Liver (tissue), 9 donors: ENCODE measurements around the gene TTC33. TPM values are rescaled to one million over a fixed set of nuclear protein-coding genes. Genes with fewer than 3 reads are reported as not detected.

Experiments used
- DNase-seq: peaks from one replicate; pipeline ENCODE4 v3.0.0-alpha.2; 2017; ENCODE audit warnings: low spot score
- H3K27ac ChIP-seq, 2 donors: one replicate each; pipeline ENCODE4 v1.7.0; 2013; ENCODE audit warnings: inconsistent platforms in 2 of 2, low read length in 2 of 2, control low read depth in 1 of 2, low read depth in 1 of 2, mild to moderate bottlenecking in 1 of 2
- H3K27me3 ChIP-seq, 4 donors: one replicate each; pipeline versions ENCODE4 v1.6.1 to v1.7.0; 2013; ENCODE audit warnings: low read length in 3 of 4, inconsistent platforms in 1 of 4, mild to moderate bottlenecking in 1 of 4, moderate library complexity in 1 of 4; ENCODE audit not compliant: control insufficient read depth in 4 of 4, insufficient read depth in 4 of 4
- H3K36me3 ChIP-seq, 4 donors: one replicate each; pipeline versions ENCODE4 v1.6.1 to v1.7.0; 2013; ENCODE audit warnings: low read length in 3 of 4, mild to moderate bottlenecking in 3 of 4, low read depth in 1 of 4, moderate library complexity in 1 of 4; ENCODE audit not compliant: control insufficient read depth in 4 of 4, insufficient read depth in 3 of 4
- H3K4me1 ChIP-seq, 4 donors: one replicate each; pipeline versions ENCODE4 v1.6.1 to v1.7.0; 2013; ENCODE audit warnings: low read length in 3 of 4, mild to moderate bottlenecking in 3 of 4, moderate library complexity in 1 of 4; ENCODE audit not compliant: control insufficient read depth in 4 of 4, insufficient read depth in 4 of 4
- H3K4me3 ChIP-seq, 3 donors: one replicate each; pipeline versions ENCODE4 v1.6.1 to v1.7.0; 2013; ENCODE audit warnings: low read length in 3 of 3, control low read depth in 1 of 3, low read depth in 1 of 3, mild to moderate bottlenecking in 1 of 3
- H3K9ac ChIP-seq, 2 donors: one replicate each; pipeline ENCODE4 v1.7.0; 2013; ENCODE audit warnings: low read length in 2 of 2, mild to moderate bottlenecking in 2 of 2, moderate library complexity in 2 of 2, control low read depth in 1 of 2, low read depth in 1 of 2
- H3K9me3 ChIP-seq, 4 donors: one replicate each; pipeline versions ENCODE4 v1.6.1 to v1.7.0; 2013; ENCODE audit warnings: low read length in 3 of 4; ENCODE audit not compliant: control insufficient read depth in 4 of 4
- CTCF ChIP-seq: fragments of 150-350 bp; IDR thresholded peaks from 2 replicates; pipeline ENCODE4 v1.5.1; 2017; ENCODE audit warnings: improper control_type of control experiment, low read depth, low read length; ENCODE audit not compliant: missing input control
- EGR1 ChIP-seq, 2 donors: IDR thresholded peaks; 2 replicates each; pipeline ENCODE4 v1.6.1; 2016 to 2018; ENCODE audit warnings: antibody characterized with exemption in 2 of 2, low read depth in 2 of 2
- FOXA1 ChIP-seq: IDR thresholded peaks from 2 replicates; pipeline ENCODE4 v1.6.1; 2016; ENCODE audit warnings: antibody characterized with exemption
- FOXA2 ChIP-seq: IDR thresholded peaks from 2 replicates; pipeline ENCODE4 v1.6.1; 2016; ENCODE audit warnings: antibody characterized with exemption
- GABPA ChIP-seq, 2 donors: IDR thresholded peaks in 1 of 2; conservative IDR thresholded peaks in 1 of 2; 2 replicates each; pipeline ENCODE4 v1.6.1; 2016; ENCODE audit warnings: antibody characterized with exemption in 2 of 2, mild to moderate bottlenecking in 1 of 2, moderate library complexity in 1 of 2
- HNF4A ChIP-seq, 2 donors: conservative IDR thresholded peaks; 2 replicates each; pipeline ENCODE4 v1.6.1; 2016; ENCODE audit warnings: antibody characterized with exemption in 2 of 2, mild to moderate bottlenecking in 2 of 2
- HNF4G ChIP-seq: IDR thresholded peaks from 2 replicates; pipeline ENCODE4 v1.6.1; 2016; ENCODE audit warnings: antibody characterized with exemption
- JUND ChIP-seq, 2 donors: IDR thresholded peaks; 2 replicates each; pipeline ENCODE4 v1.6.1; 2016; ENCODE audit warnings: antibody characterized with exemption in 2 of 2
- MAX ChIP-seq: IDR thresholded peaks from 2 replicates; pipeline ENCODE4 v1.6.1; 2016; ENCODE audit warnings: antibody characterized with exemption
- NR2F2 ChIP-seq: IDR thresholded peaks from 2 replicates; pipeline ENCODE4 v1.6.1; 2016; ENCODE audit warnings: antibody characterized with exemption
- RAD21 ChIP-seq, 2 donors: IDR thresholded peaks; 2 replicates each; pipeline ENCODE4 v1.6.1; 2016; ENCODE audit warnings: antibody characterized with exemption in 2 of 2, mild to moderate bottlenecking in 2 of 2
- RXRA ChIP-seq, 2 donors: IDR thresholded peaks; 2 replicates each; pipeline ENCODE4 v1.6.1; 2017 to 2018; ENCODE audit warnings: antibody characterized with exemption in 2 of 2, mild to moderate bottlenecking in 1 of 2
- SP1 ChIP-seq: IDR thresholded peaks from 2 replicates; pipeline ENCODE4 v1.6.1; 2018; ENCODE audit warnings: antibody characterized with exemption, mild to moderate bottlenecking
- TAF1 ChIP-seq: conservative IDR thresholded peaks from 2 replicates; pipeline ENCODE4 v1.6.1; 2016; ENCODE audit warnings: antibody characterized with exemption, mild to moderate bottlenecking
- YY1 ChIP-seq: IDR thresholded peaks from 2 replicates; pipeline ENCODE4 v1.6.1; 2016; ENCODE audit warnings: antibody characterized with exemption, mild to moderate bottlenecking
- WGBS: extraction: QIAGEN DNeasy Blood & Tissue Kit; methylation state at CpG from one replicate; pipeline ENCODE4 v1.1.7; 2013; 5-methylcytosine and 5-hydroxymethylcytosine counted together
- polyA plus RNA-seq, 2 donors: library from polyadenylated mRNA; stranded (reverse) in 1 of 2; unstranded in 1 of 2; fragments of 200-250 nt in 1 of 2; fragments of >200 nt in 1 of 2; fragmentation: Nextera tagmentation in 1 of 2; extraction: Ambion mirVana in 1 of 2; gene quantifications; one replicate each; pipeline versions ENCODE4 v1.2.1 to v1.2.3, GENCODE V29; 2013 to 2015
- total RNA-seq, 2 donors: library from RNA; depleted of rRNA; stranded (reverse); fragments of >200 nt; gene quantifications; one replicate each; pipeline ENCODE4 v1.2.3, GENCODE V29; 2014
- TF ChIP-seq, protein P1 (sequence below): IDR thresholded peaks from 2 replicates; pipeline ENCODE4 v1.6.1; 2016; ENCODE audit warnings: antibody characterized with exemption
- TF ChIP-seq, protein P2 (sequence below): IDR thresholded peaks from 2 replicates; pipeline ENCODE4 v1.6.1; 2016; ENCODE audit warnings: antibody characterized with exemption
- TF ChIP-seq, protein P3 (sequence below): IDR thresholded peaks from 2 replicates; pipeline ENCODE4 v1.6.1; 2016; ENCODE audit warnings: antibody characterized with exemption, mild to moderate bottlenecking
- donor health status: healthy.
- donor health status: healthy.
- donor health status: healthy.
- donor health status: healthy.
- donor health status: healthy.

Gene TTC33
- total and polyA plus RNA-seq, 4 donors: 4.3 to 12.0 (median 7.6) TPM

DNA sequence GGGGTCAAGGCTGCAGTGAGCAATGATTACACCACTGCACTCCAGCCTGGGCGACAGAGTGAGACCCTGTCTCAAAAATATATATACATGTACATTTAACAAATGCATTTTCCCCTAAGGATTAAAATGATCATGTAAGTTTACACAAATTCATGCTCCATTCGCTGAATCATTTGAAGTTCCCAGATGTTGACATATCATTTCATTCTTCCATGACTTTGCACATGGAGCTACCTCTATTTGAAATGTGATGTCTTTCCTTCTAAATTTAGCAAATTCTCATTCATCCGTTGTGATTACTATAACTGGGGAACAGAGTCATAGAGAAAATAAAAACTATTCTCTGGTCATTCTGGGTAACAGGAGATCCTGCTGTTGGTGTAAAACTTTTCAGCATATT, 65.5 kb downstream of the TTC33 start:
- Histone ChIP-seq H3K4me3 (no peak overlapping the region), H3K9ac (no peak overlapping the region), H3K36me3 (no peaks in the 10 kb centered on the region), H3K4me1 (peaks cover 0 to 2% (median 0%) of the 10 kb centered on the region in 4 donors), H3K27ac (no peak overlapping the region), H3K9me3 (no peaks in the 10 kb centered on the region), H3K27me3 (no peaks in the 10 kb centered on the region)
- WGBS: 63% methylated on average over 3 of the region's 3 CpGs
- no peak for TF ChIP-seq TAF1
- TF ChIP-seq HNF4A (conservative IDR thresholded peaks at IDR 0.05): no peak
- no peak for TF ChIP-seq YY1
- TF ChIP-seq, protein P1, sequence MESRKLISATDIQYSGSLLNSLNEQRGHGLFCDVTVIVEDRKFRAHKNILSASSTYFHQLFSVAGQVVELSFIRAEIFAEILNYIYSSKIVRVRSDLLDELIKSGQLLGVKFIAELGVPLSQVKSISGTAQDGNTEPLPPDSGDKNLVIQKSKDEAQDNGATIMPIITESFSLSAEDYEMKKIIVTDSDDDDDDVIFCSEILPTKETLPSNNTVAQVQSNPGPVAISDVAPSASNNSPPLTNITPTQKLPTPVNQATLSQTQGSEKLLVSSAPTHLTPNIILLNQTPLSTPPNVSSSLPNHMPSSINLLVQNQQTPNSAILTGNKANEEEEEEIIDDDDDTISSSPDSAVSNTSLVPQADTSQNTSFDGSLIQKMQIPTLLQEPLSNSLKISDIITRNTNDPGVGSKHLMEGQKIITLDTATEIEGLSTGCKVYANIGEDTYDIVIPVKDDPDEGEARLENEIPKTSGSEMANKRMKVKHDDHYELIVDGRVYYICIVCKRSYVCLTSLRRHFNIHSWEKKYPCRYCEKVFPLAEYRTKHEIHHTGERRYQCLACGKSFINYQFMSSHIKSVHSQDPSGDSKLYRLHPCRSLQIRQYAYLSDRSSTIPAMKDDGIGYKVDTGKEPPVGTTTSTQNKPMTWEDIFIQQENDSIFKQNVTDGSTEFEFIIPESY: no peak
- TF ChIP-seq GABPA (IDR thresholded peaks at IDR 0.05 in 1 of 2, conservative IDR thresholded peaks at IDR 0.05 in 1 of 2): no peak
- no peak for TF ChIP-seq EGR1 (IDR thresholded peaks at IDR 0.05; ENCODE audit: low read depth in 2 of 2)
- TF ChIP-seq, protein P2, sequence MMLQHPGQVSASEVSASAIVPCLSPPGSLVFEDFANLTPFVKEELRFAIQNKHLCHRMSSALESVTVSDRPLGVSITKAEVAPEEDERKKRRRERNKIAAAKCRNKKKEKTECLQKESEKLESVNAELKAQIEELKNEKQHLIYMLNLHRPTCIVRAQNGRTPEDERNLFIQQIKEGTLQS: no peak
- no peak for TF ChIP-seq HNF4G
- TF ChIP-seq RAD21 (IDR thresholded peaks at IDR 0.05): no peak
- TF ChIP-seq, protein P3, sequence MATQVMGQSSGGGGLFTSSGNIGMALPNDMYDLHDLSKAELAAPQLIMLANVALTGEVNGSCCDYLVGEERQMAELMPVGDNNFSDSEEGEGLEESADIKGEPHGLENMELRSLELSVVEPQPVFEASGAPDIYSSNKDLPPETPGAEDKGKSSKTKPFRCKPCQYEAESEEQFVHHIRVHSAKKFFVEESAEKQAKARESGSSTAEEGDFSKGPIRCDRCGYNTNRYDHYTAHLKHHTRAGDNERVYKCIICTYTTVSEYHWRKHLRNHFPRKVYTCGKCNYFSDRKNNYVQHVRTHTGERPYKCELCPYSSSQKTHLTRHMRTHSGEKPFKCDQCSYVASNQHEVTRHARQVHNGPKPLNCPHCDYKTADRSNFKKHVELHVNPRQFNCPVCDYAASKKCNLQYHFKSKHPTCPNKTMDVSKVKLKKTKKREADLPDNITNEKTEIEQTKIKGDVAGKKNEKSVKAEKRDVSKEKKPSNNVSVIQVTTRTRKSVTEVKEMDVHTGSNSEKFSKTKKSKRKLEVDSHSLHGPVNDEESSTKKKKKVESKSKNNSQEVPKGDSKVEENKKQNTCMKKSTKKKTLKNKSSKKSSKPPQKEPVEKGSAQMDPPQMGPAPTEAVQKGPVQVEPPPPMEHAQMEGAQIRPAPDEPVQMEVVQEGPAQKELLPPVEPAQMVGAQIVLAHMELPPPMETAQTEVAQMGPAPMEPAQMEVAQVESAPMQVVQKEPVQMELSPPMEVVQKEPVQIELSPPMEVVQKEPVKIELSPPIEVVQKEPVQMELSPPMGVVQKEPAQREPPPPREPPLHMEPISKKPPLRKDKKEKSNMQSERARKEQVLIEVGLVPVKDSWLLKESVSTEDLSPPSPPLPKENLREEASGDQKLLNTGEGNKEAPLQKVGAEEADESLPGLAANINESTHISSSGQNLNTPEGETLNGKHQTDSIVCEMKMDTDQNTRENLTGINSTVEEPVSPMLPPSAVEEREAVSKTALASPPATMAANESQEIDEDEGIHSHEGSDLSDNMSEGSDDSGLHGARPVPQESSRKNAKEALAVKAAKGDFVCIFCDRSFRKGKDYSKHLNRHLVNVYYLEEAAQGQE: no peak
- no peak for TF ChIP-seq NR2F2
- TF ChIP-seq SP1: no peak
- no peak for TF ChIP-seq RXRA (IDR thresholded peaks at IDR 0.05)
- TF ChIP-seq CTCF: no peak
- no peak for TF ChIP-seq FOXA1
- TF ChIP-seq FOXA2: no peak
- no peak for TF ChIP-seq JUND (IDR thresholded peaks at IDR 0.05)
- TF ChIP-seq MAX: no peak
- no peak for DNase-seq
